HG03342 (cell line): Measurements from ENCODE around the gene ADM2.

Experiments used
- ATAC-seq: cut with Tn5 transposase; IDR thresholded peaks from one replicate; pipeline ENCODE4 v1.9.1; 2021; ENCODE audit warnings: mild to moderate bottlenecking, moderate library complexity; ENCODE audit not compliant: unreplicated experiment

The ADM2 gene

GRCh38 chr22:50467341-50467740 lies 14.0 kb upstream of the ADM2 start:
- ATAC-seq, result no peak

- no peak for ATAC-seq
These were observed 13.4 kb upstream of the ADM2 start for GRCh38 chr22:50467773-50468440.

- no peak for ATAC-seq
These were observed 12.7 kb upstream of the ADM2 start for GRCh38 chr22:50468626-50469025.

GRCh38 chr22:50469377-50470305 lies 11.7 kb upstream of the ADM2 start:
- peak; percentile 56 for ATAC-seq

- no peak for ATAC-seq
These were observed 10.9 kb upstream of the ADM2 start for GRCh38 chr22:50470491-50470890.

- no peak for ATAC-seq
These were observed 10.0 kb upstream of the ADM2 start for GRCh38 chr22:50471197-50471847.

- no peak for ATAC-seq
These were observed 9.4 kb upstream of the ADM2 start for GRCh38 chr22:50471962-50472361.

GRCh38 chr22:50473088-50473487 lies 8.3 kb upstream of the ADM2 start:
- ATAC-seq, result no peak

- no peak for ATAC-seq
These were observed 7.3 kb upstream of the ADM2 start for GRCh38 chr22:50473855-50474671.

- ATAC-seq, result peak; percentile 62
These were observed 6.4 kb upstream of the ADM2 start, which contains the start of gene SBF1 for GRCh38 chr22:50474710-50475651. SBF1 (minus strand) TSS chr22:50475035; CDS start chr22:50474840, 195 bp downstream.

- no peak for ATAC-seq
These were observed 5.7 kb upstream of the ADM2 start for GRCh38 chr22:50475652-50476002.

- ATAC-seq, result no peak
These were observed 4.5 kb upstream of the ADM2 start for GRCh38 chr22:50476868-50477267.

GRCh38 chr22:50477923-50478322 lies 3.4 kb upstream of the ADM2 start:
- no peak for ATAC-seq

GRCh38 chr22:50479721-50480120 lies 1.6 kb upstream of the ADM2 start:
- no peak for ATAC-seq

GRCh38 chr22:50481045-50481439 lies 301 bp upstream of the ADM2 start:
- ATAC-seq, result no peak

GRCh38 chr22:50482107-50483074 lies 1.0 kb downstream of the ADM2 start:
- ATAC-seq, result no peak

GRCh38 chr22:50483106-50483505 lies 1.8 kb downstream of the ADM2 start:
- ATAC-seq, result no peak

- ATAC-seq, result no peak
These were observed 2.2 kb downstream of the ADM2 start for GRCh38 chr22:50483556-50483955.
